Measurements from ENCODE around the gene KRTAP23-1. TPM values are rescaled to one million over a fixed set of nuclear protein-coding genes. Genes with fewer than 3 reads are reported as not detected.

KRTAP23-1 gene, protein sequence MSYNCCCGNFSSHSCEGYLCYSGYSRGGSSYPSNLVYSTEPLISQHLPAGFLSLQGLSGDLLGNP
- not detected in 5 replicates for total RNA-seq (2022; extraction: Qiagen RNA extraction)

DNA sequence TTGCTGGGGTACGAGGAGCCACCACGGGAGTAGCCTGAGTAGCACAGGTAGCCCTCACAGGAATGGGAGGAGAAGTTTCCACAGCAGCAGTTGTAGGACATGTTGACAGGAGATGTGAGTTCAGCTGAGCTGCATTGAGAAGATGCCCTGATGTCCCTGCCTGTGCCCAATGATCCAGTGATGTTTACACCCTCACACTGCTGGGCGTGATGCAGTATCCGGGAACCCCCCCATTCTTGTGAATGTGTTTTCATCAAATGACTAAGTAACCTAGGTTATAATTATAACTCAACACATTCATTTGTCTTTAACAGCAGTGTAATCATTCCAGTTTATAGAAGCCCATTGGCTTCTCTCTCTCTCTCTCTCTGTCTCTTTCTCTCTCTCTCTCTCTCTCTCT, at the start of gene KRTAP23-1:
Gene KRTAP23-1, minus strand, starts transcription at position 101 of the 400 bp plus-strand sequence. Its CDS starts 0 bp downstream, at position 101.

DNA sequence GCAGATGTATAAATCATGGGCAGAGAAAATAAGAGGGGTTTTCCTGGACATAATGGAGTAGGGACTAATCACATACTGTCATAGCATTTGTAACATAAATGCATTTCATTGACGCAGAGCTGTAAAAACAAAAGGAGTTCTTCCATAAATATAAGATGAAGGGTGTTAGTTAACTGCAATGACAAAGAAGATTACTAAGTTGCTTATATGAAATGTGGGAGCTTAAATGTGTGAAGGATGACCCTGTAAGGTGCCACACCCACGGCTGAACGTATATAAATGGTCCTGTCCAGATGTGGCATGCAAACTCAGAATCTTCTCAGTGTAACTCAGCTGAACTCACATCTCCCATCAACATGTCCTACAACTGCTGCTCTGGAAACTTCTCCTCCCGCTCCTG, 47.3 kb upstream of the KRTAP23-1 start, which contains the start of gene KRTAP13-1:
Gene KRTAP13-1, plus strand, starts transcription at position 301 of the 400 bp plus-strand sequence. Its CDS starts 56 bp downstream, at position 357.

DNA sequence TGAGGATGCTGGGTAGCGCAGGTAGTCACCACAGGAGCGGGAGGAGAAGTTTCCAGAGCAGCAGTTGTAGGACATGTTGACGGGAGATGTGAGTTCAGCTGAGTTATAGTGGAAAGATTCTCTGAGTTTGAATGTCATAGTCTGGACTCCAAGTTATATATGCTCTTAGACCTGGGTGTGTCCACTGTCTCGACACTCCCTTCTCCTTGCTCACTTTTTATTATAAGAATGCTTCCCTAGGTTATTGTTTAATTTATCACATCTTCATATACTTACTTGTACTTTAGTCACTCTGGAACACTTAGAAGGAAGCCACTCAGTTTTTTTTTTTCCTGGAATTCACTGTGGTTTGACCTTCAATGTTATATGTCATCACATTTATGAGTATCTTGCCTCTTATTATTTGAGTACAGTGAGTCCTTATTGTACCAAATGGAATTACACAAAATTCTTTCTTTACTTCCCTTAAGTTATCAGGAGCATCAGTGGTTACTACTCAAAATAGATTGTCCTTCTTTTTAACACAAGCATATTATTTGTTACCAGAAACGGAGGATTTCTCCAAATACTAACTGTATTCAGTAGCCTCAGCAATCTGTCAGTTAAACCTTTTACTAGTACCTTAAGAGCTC, 23.8 kb upstream of the KRTAP23-1 start, which contains the start of gene KRTAP13-2:
Gene KRTAP13-2, minus strand, starts transcription at position 133 of the 632 bp plus-strand sequence. Its CDS starts 58 bp downstream, at position 75.

DNA sequence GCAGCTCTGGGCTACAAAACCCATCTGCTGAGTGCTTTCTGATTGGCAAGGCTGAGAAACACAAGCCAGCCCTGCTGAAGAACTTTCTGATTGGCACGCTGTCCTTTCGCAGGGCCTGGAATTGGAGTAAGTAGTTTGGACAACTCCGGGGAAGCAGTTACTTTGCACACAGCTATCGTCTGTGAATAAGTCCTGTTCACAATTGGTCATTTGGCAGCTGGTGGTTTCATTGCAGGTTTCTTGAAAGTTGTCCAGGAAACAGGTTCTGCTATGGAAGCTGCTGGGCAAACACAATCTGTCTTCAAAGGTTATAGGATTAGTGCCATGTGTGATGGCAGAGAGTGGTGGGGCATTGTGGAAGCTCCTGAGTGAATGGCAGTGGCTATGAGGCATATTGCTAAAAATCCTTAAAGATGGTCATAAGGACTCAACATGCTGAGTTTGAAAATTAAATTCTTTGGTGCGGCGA, 11.1 kb downstream of the KRTAP23-1 start, which contains the start of gene KRTAP27-1:
Gene KRTAP27-1, minus strand, starts transcription at position 419 of the 469 bp plus-strand sequence. Its CDS starts 26 bp downstream, at position 393.

DNA sequence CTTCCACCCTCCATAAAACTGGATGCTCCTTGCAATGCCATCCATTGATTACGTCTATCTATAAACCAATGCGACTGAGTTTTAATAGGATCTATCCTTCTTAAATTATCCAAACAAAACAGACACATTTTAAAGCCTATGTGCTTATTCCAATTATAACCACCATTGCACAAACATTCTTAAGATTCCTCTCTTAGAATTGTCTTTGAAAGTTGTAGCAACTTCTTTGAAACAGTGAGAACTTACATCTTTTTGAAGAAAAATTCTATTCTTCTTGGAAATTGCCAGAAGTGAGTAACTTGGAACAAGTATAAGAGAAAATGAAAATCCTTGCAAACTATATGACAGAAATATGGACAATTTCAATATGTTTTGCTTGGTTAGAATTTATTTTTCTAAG, 28.2 kb downstream of the KRTAP23-1 start, which contains the start of gene KRTAP26-1:
Gene KRTAP26-1, minus strand, starts transcription at position 101 of the 400 bp plus-strand sequence. CDS start 280 bp downstream, outside the sequence.

Other genes with a start within 250 kb of the KRTAP23-1 start
- not detected in 5 replicates for gene CLDN17, start 181.8 kb downstream of the KRTAP23-1 start, total RNA-seq (2022; extraction: Qiagen RNA extraction)
- not detected in 5 replicates for gene CLDN8, start 132.5 kb downstream of the KRTAP23-1 start, total RNA-seq (2022; extraction: Qiagen RNA extraction)
- gene KRTAP24-1, start 65.7 kb downstream of the KRTAP23-1 start, total RNA-seq (2022; extraction: Qiagen RNA extraction): not detected in 5 replicates
- not detected in 5 replicates for gene KRTAP25-1, start 59.1 kb downstream of the KRTAP23-1 start, total RNA-seq (2022; extraction: Qiagen RNA extraction)
- not detected in 5 replicates for gene KRTAP26-1, start 28.3 kb downstream of the KRTAP23-1 start, total RNA-seq (2022; extraction: Qiagen RNA extraction)
- gene KRTAP27-1, start 10.9 kb downstream of the KRTAP23-1 start, total RNA-seq (2022; extraction: Qiagen RNA extraction): not detected in 5 replicates
- gene KRTAP13-2, start 23.7 kb upstream of the KRTAP23-1 start, total RNA-seq (2022; extraction: Qiagen RNA extraction): not detected in 5 replicates
- not detected in 5 replicates for gene KRTAP13-1, start 47.4 kb upstream of the KRTAP23-1 start, total RNA-seq (2022; extraction: Qiagen RNA extraction)
- gene KRTAP13-3, start 77.3 kb upstream of the KRTAP23-1 start, total RNA-seq (2022; extraction: Qiagen RNA extraction): not detected in 5 replicates
- gene KRTAP13-4, start 81.6 kb upstream of the KRTAP23-1 start, total RNA-seq (2022; extraction: Qiagen RNA extraction): not detected in 5 replicates
- not detected in 5 replicates for gene KRTAP15-1, start 91.7 kb upstream of the KRTAP23-1 start, total RNA-seq (2022; extraction: Qiagen RNA extraction)
- gene KRTAP19-1, start 131.8 kb upstream of the KRTAP23-1 start, total RNA-seq (2022; extraction: Qiagen RNA extraction): not detected in 5 replicates
- not detected in 5 replicates for gene KRTAP19-2, start 138.8 kb upstream of the KRTAP23-1 start, total RNA-seq (2022; extraction: Qiagen RNA extraction)
- gene KRTAP19-3, start 143.4 kb upstream of the KRTAP23-1 start, total RNA-seq (2022; extraction: Qiagen RNA extraction): not detected in 5 replicates
- not detected in 5 replicates for gene KRTAP19-4, start 148.6 kb upstream of the KRTAP23-1 start, total RNA-seq (2022; extraction: Qiagen RNA extraction)
- not detected in 5 replicates for gene KRTAP19-5, start 153.5 kb upstream of the KRTAP23-1 start, total RNA-seq (2022; extraction: Qiagen RNA extraction)
- gene KRTAP19-6, start 193.3 kb upstream of the KRTAP23-1 start, total RNA-seq (2022; extraction: Qiagen RNA extraction): not detected in 5 replicates
- gene KRTAP19-7, start 212.7 kb upstream of the KRTAP23-1 start, total RNA-seq (2022; extraction: Qiagen RNA extraction): not detected in 5 replicates
- not detected in 5 replicates for gene KRTAP22-2, start 241.8 kb upstream of the KRTAP23-1 start, total RNA-seq (2022; extraction: Qiagen RNA extraction)
- not detected in 5 replicates for gene KRTAP6-3, start 243.8 kb upstream of the KRTAP23-1 start, total RNA-seq (2022; extraction: Qiagen RNA extraction)

Data from A549 treated with Mapracorat at 1 μM for 4 hours (cell line).